ENCODE results near the gene KDM3B. TPM values are rescaled to one million over a fixed set of nuclear protein-coding genes. Genes with fewer than 3 reads are reported as not detected.

KDM3B gene
- total and polyA plus RNA-seq, 9 of the 15 experiments (the other 6 are each of a cell fraction or from before 2014, with no cell fraction given): 13.8 to 62.8 (median 41.9) TPM

DNA sequence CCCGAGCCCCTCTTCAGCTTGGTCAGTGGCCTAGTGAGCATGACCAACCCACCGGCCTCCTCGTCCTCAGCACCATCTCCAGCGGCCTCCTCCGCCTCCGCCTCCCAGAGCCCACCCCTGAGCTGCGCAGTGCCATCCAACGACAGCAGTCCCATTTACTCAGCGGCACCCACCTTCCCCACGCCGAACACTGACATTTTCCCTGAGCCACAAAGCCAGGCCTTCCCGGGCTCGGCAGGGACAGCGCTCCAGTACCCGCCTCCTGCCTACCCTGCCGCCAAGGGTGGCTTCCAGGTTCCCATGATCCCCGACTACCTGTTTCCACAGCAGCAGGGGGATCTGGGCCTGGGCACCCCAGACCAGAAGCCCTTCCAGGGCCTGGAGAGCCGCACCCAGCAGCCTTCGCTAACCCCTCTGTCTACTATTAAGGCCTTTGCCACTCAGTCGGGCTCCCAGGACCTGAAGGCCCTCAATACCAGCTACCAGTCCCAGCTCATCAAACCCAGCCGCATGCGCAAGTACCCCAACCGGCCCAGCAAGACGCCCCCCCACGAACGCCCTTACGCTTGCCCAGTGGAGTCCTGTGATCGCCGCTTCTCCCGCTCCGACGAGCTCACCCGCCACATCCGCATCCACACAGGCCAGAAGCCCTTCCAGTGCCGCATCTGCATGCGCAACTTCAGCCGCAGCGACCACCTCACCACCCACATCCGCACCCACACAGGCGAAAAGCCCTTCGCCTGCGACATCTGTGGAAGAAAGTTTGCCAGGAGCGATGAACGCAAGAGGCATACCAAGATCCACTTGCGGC, 114.6 kb downstream of the KDM3B start (continued):
- TF ChIP-seq SRSF3 (IDR thresholded peaks at IDR 0.05; ENCODE audit: insufficient read depth, low read length) (peak; percentile 96), RREB1 (CRISPR knock-in tag; IDR thresholded peaks at IDR 0.05) (no peak), RBM14 (IDR thresholded peaks at IDR 0.05; ENCODE audit: borderline replicate concordance, insufficient read depth, low read depth, low read length) (peak; percentile 98; the same call in 1 of the 2 replicates), MCM3 (IDR thresholded peaks at IDR 0.05) (no peak), ZNF217 (CRISPR knock-in tag; IDR thresholded peaks at IDR 0.05) (no peak), ZNF253 (CRISPR knock-in tag; conservative IDR thresholded peaks at IDR 0.05) (no peak), SAFB (IDR thresholded peaks at IDR 0.05; ENCODE audit: borderline replicate concordance, low read depth, low read length) (peak; percentile 62; the same call in 1 of the 2 replicates), RBM15 (IDR thresholded peaks at IDR 0.05; ENCODE audit: insufficient read depth, low read length) (peak; percentile 100), CBX3 (IDR thresholded peaks at IDR 0.05; ENCODE audit: borderline replicate concordance in 1 of 2, low read length in 2 of 2) (no peak), ZNF696 (CRISPR knock-in tag; conservative IDR thresholded peaks at IDR 0.05) (no peak), ZBTB7A (IDR thresholded peaks at IDR 0.05; ENCODE audit: borderline replicate concordance, control insufficient read depth, low read depth, low read length) (no peak), POLR2A (conservative IDR thresholded peaks at IDR 0.05) (peak; percentile 13), PHB (CRISPR knock-in tag; IDR thresholded peaks at IDR 0.05) (no peak), GATA2 (CRISPR knock-in tag; IDR thresholded peaks at IDR 0.05) (no peak), ELF2 (CRISPR knock-in tag; IDR thresholded peaks at IDR 0.05) (no peak), RHOXF2B (CRISPR knock-in tag; conservative IDR thresholded peaks at IDR 0.05) (no peak), PYGO2 (tag; IDR thresholded peaks at IDR 0.05) (no peak)
- TF ChIP-seq, protein P1, sequence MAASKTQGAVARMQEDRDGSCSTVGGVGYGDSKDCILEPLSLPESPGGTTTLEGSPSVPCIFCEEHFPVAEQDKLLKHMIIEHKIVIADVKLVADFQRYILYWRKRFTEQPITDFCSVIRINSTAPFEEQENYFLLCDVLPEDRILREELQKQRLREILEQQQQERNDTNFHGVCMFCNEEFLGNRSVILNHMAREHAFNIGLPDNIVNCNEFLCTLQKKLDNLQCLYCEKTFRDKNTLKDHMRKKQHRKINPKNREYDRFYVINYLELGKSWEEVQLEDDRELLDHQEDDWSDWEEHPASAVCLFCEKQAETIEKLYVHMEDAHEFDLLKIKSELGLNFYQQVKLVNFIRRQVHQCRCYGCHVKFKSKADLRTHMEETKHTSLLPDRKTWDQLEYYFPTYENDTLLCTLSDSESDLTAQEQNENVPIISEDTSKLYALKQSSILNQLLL (CRISPR knock-in tag; IDR thresholded peaks at IDR 0.05; ENCODE audit: borderline replicate concordance): no peak
